KOPT-K1 (cell line): ENCODE results near the gene C12orf42.

ENCODE experiments used
- H3K27ac ChIP-seq: fragments of 200-600 bp; sonication (generic); 2 replicates; pipeline ENCODE4 v1.5.1; 2016; ENCODE audit warnings: antibody characterized with exemption, mild to moderate bottlenecking, low read depth, low read length; ENCODE audit not compliant: poor library complexity, severe bottlenecking
- H3K36me3 ChIP-seq: fragments of 200-600 bp; sonication (generic); 2 replicates; pipeline ENCODE4 v1.5.1; 2017; ENCODE audit warnings: antibody characterized with exemption, mild to moderate bottlenecking, low read length, moderate library complexity; ENCODE audit not compliant: insufficient read depth
- H3K9me3 ChIP-seq: fragments of 200-600 bp; sonication (generic); 2 replicates; pipeline ENCODE4 v1.5.1; 2017; ENCODE audit warnings: antibody characterized with exemption, low read length, mild to moderate bottlenecking; ENCODE audit not compliant: insufficient read depth, poor library complexity, severe bottlenecking

Gene C12orf42

DNA sequence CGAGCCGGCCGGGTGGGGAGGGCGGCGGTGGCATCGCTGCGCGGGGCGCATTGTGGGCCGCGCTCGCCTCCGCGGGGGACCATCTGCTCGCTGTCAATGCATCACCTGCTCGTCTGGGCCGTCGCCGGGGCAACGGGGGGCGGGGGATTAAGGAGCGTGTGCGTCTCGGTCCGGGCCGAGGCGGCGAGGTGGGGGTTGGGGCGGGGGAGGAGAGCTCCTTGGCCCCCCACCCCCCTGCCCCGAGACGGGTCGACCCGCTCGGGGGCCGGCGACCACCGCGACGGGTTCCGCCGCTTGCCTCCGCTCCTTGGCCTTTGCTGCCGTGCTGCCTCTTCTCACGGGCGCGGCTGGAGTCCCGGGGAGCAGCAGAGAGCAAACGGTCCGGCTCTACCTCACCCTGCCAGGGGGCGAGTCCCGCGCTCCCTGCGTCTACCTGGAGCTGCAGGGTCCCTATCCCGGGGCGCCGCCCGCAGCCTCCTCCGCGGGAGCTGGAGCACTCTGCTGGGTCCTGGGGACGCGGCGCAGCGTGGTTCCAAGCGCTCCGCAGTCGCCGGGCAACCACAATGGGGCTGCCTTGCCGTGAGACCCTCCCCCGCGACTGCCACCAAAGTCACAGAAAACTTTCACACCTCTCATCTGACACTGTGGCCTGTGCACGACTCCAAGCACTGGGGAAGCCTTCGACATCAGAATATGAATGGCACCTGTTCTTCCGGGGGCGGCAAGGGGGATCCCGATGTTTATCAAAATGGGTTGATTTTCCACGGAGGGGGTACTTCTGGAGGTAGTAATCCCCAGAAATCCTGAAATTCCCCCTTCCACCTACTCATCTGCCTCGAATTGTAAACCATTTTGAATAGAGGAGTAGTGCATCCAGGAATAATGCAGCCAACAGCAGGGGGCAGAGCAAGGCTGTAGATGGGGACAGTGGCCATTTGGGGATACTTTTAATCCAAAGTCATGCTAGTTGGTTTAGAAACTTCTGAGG, at the start of gene C12orf42:
C12orf42 (minus strand) TSS at position 500 of the 988 bp plus-strand sequence. CDS start 17,542 bp downstream, outside the sequence.
- no peaks in the 10 kb centered on the region for H3K36me3 ChIP-seq
- H3K9me3 ChIP-seq = no peaks in the 10 kb centered on the region
- peak within 1 kb of the TSS; percentile 70 for H3K27ac ChIP-seq

DNA sequence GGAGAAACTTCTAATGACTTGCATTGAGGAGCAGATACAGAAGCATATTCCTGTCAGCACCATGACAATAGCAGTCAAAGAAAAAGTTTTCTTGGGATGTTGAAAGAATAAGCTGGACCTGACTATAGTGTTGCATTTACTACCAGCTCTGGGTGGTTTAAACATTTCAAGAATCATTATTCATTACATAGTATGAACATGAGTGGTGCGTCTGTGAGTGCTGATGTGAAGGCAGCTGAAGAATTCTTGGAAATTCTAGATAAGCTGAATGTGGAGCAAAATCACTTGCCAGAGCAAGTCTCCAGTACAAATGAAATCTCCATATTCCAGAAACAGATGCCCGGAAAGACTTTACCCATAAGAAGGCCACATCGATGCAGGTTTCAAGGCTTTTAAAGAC, 46.3 kb upstream of the C12orf42 start:
- H3K27ac ChIP-seq = no peak overlapping the region
- no peaks in the 10 kb centered on the region for H3K36me3 ChIP-seq
- H3K9me3 ChIP-seq = no peaks in the 10 kb centered on the region

DNA sequence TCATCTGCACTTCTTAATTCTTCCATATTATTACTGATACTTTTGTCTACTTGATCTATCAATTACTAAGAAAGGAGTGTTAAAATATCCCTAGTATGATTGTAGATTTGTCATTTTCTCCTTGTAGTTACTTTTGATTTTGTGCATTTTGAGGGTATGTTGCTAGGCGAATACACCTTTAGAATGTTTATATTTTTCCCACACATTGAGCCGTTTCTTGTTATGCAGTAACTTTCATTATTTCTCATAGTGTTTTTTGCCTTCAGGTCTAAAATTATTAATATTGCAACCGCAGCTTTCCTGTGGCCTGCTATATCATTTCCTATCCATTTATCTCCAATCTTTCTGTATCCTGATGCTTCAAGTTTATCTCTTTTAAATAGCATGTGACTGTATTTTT, 44.6 kb upstream of the C12orf42 start:
- Histone ChIP-seq H3K9me3 (no peaks in the 10 kb centered on the region), H3K36me3 (no peaks in the 10 kb centered on the region), H3K27ac (no peak overlapping the region)

DNA sequence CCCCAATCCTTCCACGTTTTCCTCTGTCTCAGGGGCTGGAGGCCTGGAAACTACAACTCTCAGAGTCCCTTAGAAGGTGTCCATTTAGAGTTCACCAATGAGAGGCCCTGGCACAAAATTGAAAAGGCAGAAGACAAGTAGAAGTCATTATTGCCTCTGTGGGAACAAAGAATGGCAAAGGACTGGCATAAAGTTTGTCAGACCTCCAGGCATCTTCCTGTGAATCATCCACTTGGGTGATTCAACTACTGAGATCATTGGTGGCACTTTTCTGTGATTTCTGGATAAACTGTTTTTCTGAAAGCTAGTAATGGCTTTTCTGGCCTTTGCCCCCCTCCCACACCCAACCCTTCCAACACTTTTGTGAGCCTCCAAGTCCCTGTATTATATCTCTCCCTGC, 42.6 kb upstream of the C12orf42 start:
- Histone ChIP-seq H3K9me3 (no peaks in the 10 kb centered on the region), H3K27ac (no peak overlapping the region), H3K36me3 (no peaks in the 10 kb centered on the region)

DNA sequence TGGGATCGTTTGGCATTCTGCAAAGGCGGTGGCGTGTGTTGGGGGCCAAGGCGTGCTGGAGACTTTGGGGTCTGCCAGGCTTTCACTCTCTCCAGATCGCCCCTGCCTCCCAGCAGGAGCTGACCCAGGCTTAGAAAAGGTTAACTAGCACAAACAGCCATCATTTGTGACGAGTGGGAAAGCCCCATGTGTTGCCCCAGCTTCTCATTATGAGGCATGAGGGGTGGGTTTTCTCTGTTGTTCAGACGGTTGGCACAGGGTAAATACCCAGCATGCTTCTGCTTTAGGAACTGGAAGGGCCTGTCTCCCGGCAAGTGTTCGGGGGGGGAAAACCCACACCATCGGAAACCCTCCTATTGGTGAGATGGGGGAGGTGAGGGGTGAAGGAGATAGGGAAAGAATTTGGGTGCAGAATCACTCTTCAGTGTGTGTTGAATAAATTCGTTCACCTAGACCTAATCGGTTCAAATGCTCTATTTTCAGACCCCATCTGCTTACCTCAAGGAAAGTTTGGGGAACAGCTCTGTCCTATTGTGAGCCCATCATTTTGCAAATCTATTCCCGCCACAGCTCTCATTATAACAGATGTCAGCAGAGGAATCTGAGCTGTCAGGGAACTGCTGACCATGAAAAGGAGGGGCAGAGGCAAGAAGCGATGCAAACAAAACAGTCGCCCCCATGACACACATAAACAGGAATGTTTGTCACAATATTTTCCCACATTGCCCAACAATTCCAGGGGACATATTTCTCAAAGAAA, 34.7 kb upstream of the C12orf42 start:
- Histone ChIP-seq H3K9me3 (no peaks in the 10 kb centered on the region), H3K36me3 (no peaks in the 10 kb centered on the region), H3K27ac (no peak overlapping the region)

DNA sequence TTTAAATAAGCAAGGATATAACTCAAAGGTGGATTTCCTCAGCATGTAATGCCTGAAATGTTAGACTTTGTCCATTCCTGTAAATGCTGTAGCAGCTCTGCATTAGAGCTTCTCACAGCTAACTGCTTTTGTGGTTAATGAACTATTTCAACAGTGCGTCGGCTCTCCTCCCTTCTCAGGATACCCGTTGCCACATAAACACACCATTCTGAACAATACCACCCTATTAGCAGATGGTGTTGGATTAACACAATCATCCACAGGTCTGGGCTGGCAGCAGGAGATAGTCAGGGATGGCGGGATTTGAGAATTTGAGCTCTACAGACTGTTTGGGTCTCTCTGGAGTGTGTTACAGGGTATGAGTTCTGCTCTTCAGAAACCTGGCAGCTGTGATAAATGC, 33.5 kb upstream of the C12orf42 start:
- Histone ChIP-seq H3K9me3 (no peaks in the 10 kb centered on the region), H3K36me3 (no peaks in the 10 kb centered on the region), H3K27ac (no peak overlapping the region)

DNA sequence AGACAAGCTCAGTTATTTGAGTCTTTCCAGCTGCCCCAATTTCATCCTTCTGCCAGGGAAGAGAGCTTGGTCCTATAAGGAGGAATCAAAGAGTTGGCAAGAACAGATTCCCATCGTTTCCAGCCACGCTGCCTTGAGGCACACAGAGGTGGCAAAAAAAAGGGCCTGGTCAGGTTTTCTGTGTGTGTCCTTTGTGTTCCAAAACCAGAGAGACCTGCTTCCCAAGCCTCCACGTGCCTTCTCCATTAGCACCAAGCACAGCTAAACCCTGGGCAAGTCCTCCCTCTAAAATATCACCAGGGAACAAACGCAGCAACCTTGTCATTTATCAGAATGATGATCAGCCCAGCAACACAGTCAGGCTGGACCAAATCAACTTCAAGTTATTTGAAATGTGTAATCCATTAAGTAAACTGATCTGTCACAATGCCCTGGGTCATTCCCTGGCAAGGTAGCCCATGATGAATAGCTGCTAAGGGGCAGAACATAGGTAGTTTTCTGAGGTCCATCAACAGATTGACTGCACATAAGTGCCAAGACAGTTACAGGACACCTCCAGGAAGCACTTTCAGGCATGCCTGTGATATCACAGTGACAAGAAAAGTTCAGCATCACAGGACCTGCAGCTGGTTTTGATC, 28.6 kb upstream of the C12orf42 start:
- H3K27ac ChIP-seq = no peak overlapping the region
- no peaks in the 10 kb centered on the region for H3K36me3 ChIP-seq
- no peaks in the 10 kb centered on the region for H3K9me3 ChIP-seq

DNA sequence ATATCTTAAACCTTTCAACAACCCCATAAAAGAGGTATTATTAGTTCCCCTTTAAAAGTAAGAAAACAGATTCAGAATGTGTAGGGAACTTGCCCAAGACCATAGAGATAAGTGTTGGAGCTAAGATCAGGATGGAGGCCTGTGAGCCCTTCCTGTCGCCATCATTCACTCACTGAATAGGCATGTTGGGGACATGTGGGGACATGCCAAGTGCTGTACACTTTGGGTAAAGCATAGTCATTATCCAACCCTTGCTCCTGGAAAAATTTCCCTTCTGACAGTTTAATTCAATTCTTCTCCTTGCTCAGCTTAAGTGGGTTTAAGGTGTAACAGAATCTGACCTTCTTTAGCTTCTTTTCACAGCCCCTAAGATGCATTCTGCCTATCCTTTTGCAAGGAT, 28.0 kb upstream of the C12orf42 start:
- Histone ChIP-seq H3K9me3 (no peaks in the 10 kb centered on the region), H3K36me3 (no peaks in the 10 kb centered on the region), H3K27ac (no peak overlapping the region)

DNA sequence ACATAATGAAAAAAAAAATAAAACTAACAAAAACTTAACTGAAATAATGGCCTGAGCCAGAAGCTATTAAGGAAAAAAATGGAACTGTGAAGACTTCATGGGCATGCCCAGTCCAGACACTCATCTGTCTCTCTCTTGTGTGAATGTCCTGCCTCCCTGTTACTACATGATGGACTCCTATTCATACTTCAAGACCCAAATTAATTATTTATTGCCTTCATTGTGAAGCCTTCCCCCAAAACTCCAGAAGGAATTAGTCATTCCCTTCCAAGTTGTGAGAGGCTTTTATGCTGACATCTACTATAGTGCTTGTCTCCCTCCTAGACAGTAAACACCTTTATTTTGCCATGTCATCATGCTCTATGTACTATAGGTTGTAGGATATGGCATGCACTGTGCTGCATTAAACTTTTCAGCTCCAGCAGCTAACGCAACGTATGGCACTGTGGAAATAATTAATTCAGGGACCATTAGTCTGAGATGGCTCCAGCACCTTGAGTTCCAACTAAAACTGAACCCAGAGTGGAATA, 25.0 kb upstream of the C12orf42 start:
- Histone ChIP-seq H3K27ac (no peak overlapping the region), H3K9me3 (no peaks in the 10 kb centered on the region), H3K36me3 (no peaks in the 10 kb centered on the region)

DNA sequence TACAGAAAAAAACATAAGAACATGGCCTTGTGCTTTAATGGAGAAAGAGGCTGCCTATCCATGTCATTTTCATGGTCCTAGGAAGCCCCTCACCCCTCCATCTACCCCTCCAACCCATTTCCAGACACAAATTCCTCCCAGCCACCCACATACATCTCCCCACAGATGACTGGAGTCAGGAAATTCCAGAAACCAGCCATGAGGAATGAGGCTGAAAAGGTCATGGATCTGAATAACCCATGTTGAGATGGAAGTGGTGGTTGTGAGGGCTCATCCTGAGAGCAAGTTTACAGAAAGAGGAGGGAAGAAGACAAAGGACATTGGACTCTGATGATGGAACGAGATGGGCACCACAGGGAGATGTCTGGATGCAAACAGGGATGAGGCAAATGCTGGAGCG, 23.9 kb upstream of the C12orf42 start:
- Histone ChIP-seq H3K9me3 (no peaks in the 10 kb centered on the region), H3K36me3 (no peaks in the 10 kb centered on the region), H3K27ac (no peak overlapping the region)

DNA sequence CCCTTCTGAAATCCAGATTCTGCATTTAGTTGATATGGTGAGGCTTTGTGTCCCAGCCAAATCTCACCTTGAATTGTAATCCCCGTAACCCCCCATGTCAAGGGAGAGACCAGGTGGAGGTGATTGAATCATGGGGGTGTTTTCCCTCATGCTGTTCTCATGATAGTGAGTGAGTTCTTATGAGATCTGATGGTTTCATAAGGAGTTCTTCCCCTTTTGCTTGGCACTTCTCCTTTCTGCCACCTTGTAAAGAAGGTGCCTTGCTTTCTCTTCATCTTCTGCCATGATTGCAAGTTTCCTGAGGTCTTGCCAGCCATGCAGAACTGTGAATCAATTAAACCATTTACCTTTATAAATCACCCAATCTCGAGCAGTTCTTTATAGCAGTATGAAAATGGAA, 23.1 kb upstream of the C12orf42 start:
- no peak overlapping the region for H3K27ac ChIP-seq
- no peaks in the 10 kb centered on the region for H3K36me3 ChIP-seq
- no peaks in the 10 kb centered on the region for H3K9me3 ChIP-seq

DNA sequence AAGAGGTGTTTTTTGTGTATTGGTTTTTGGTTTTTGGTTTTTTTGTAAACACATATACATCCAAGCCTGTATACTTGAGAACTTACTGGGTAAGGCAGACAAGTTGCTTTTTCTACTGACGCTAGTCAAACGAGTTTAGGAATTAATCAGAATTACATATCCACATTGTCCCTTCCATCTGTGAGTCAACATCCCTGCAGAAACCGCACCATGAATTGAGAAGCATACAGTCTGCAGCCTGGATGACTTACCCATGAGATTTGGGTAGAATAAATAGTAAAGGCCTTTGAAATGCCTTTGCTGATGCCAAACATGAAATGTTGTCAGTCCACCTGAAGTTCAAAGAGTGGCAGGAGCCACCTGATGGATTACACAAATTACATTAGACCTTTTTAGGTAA, 21.4 kb upstream of the C12orf42 start:
- H3K9me3 ChIP-seq = no peaks in the 10 kb centered on the region
- H3K27ac ChIP-seq = no peak overlapping the region

DNA sequence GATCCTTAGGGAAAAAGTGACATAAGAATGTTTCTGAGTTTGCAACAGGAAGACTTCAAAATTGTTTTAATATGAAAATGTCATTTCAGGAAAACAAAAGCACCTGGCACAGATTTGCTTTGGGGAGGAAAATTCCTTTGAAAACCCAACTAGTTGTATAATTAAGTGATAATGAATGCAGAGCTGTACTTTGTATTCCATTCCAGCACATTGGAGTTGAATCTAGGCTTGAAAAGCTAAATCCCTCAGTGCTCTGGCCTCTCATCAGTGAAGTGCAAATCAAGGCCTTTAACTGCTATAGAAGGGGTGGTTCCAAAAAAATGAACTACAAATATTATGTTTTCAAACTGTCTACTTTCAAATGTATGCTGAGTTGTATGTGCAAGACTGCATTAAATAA, 19.6 kb upstream of the C12orf42 start:
- H3K9me3 ChIP-seq = no peaks in the 10 kb centered on the region

More for the DNA sequence above, 21.4 kb upstream of the C12orf42 start:
- H3K36me3 ChIP-seq = no peaks in the 10 kb centered on the region

DNA sequence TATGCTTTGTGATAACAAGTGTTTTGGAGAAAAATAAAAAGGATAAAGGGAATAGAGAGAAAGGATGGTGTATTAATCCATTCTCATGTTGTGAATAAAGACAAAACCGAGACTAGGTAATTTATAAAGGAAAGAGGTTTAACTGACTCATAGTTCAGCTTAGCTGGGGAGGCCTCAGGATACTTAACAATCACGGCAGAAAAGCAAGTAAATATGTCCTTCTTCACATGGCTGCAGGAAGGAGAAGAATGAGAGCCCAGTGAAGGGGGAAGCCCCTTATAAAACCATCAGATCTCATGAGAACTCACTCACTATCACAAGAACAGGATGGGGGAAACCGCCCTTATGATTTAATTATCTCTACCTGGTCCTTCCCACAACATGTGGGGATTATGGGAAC, 18.1 kb upstream of the C12orf42 start:
- H3K27ac ChIP-seq = no peak overlapping the region
- H3K9me3 ChIP-seq = no peaks in the 10 kb centered on the region
- H3K36me3 ChIP-seq = no peaks in the 10 kb centered on the region

More for the DNA sequence above, 19.6 kb upstream of the C12orf42 start:
- H3K36me3 ChIP-seq = no peaks in the 10 kb centered on the region
- H3K27ac ChIP-seq = no peak overlapping the region
